Measurements from ENCODE around the gene KIR2DL4.

- TF ChIP-seq EZH2 (IDR thresholded peaks at IDR 0.05; ENCODE audit: insufficient read depth, poor library complexity, severe bottlenecking) (no peak), EZH2phosphoT487 (IDR thresholded peaks at IDR 0.05; ENCODE audit: insufficient read depth, low read depth) (no peak)
These were observed 47.5 kb downstream of the KIR2DL4 start for GRCh38 chr19:54850930-54851329.

Measured in GM23248 (cell line).